Measurements from ENCODE around the gene ANKRD13B.

DNA sequence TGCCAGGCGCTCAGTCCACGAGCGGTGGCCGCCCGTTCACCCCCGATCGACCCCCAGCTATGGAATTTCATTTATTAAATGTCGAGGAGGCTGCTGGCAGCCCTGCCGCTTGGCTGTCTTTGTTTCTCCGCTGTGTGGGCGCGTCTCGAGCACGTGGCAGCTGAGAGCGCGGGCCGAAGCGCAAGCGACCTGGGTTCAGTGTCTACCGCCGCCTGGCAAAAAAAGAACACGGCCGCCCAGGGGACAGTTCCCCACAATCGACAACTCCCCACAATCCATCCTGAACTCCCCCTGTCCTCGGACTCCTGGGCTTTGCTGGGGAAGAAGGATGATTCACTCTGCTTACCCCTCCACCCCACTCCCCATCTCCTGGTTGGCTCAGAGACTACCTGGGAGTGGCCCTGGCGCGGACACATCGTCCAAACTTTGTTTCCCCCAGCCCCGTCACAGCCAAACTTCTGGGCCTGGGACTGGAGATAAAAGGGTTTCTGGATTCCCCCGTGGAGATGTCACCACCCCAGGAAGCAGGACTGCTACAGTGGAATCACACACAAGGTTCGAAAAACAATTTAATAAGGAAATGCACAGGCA is 1.7 kb upstream of the ANKRD13B start:
- TF ChIP-seq, protein P1, sequence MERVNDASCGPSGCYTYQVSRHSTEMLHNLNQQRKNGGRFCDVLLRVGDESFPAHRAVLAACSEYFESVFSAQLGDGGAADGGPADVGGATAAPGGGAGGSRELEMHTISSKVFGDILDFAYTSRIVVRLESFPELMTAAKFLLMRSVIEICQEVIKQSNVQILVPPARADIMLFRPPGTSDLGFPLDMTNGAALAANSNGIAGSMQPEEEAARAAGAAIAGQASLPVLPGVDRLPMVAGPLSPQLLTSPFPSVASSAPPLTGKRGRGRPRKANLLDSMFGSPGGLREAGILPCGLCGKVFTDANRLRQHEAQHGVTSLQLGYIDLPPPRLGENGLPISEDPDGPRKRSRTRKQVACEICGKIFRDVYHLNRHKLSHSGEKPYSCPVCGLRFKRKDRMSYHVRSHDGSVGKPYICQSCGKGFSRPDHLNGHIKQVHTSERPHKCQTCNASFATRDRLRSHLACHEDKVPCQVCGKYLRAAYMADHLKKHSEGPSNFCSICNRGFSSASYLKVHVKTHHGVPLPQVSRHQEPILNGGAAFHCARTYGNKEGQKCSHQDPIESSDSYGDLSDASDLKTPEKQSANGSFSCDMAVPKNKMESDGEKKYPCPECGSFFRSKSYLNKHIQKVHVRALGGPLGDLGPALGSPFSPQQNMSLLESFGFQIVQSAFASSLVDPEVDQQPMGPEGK (CRISPR knock-in tag; IDR thresholded peaks at IDR 0.05; ENCODE audit: borderline replicate concordance), result no peak
- no peak for TF ChIP-seq ZFP30 (CRISPR knock-in tag; IDR thresholded peaks at IDR 0.05)
- TF ChIP-seq SNAI2 (CRISPR knock-in tag; IDR thresholded peaks at IDR 0.05), result no peak
- no peak for TF ChIP-seq ZFP3 (CRISPR knock-in tag; IDR thresholded peaks at IDR 0.05)
- no peak for TF ChIP-seq PPARA (CRISPR knock-in tag; IDR thresholded peaks at IDR 0.05; ENCODE audit: borderline replicate concordance)
- TF ChIP-seq TCF4 (CRISPR knock-in tag; IDR thresholded peaks at IDR 0.05; ENCODE audit: borderline replicate concordance), result no peak
- no peak for TF ChIP-seq ARNTL (CRISPR knock-in tag; IDR thresholded peaks at IDR 0.05; ENCODE audit: borderline replicate concordance, low read depth)

All from SK-N-SH treated with all-trans-retinoic acid at 6 μM for 48 hours (cell line).